ENCODE measurements around the gene BORCS8.
"Not testable (repeated sequence)": the region's sequence is repeated elsewhere in the genome, so short reads cannot be mapped to it uniquely, and the experiment has no call there.

The BORCS8 gene

GRCh38 chr19:19179548-19180441, 12.2 kb downstream of the BORCS8 start:
- no peak for DNase-seq

GRCh38 chr19:19176950-19177349, 15.0 kb downstream of the BORCS8 start:
- DNase-seq, result no peak

- not testable (repeated sequence) for DNase-seq
Observed at GRCh38 chr19:19173243-19173642, 18.7 kb downstream of the BORCS8 start.

- DNase-seq, result no peak
Observed at GRCh38 chr19:19171821-19172532, 20.0 kb downstream of the BORCS8 start.

- no peak for DNase-seq
Observed at GRCh38 chr19:19170873-19171672, 20.9 kb downstream of the BORCS8 start.

GRCh38 chr19:19170053-19170872, 21.7 kb downstream of the BORCS8 start, which contains the start of gene MEF2B:
Gene MEF2B (minus strand): TSS chr19:19170263. CDS start chr19:19150735, 19,528 bp downstream.
- no peak for DNase-seq

- DNase-seq, result no peak
Observed at GRCh38 chr19:19169236-19170052, 22.5 kb downstream of the BORCS8 start.

- DNase-seq, result no peak
Observed at GRCh38 chr19:19167612-19168011, 24.3 kb downstream of the BORCS8 start.

- no peak for DNase-seq
Observed at GRCh38 chr19:19165396-19165795, 26.6 kb downstream of the BORCS8 start.

- DNase-seq, result no peak
Observed at GRCh38 chr19:19162495-19162894, 29.5 kb downstream of the BORCS8 start.

- DNase-seq, result no peak
Observed at GRCh38 chr19:19160461-19161035, 31.4 kb downstream of the BORCS8 start.

GRCh38 chr19:19159534-19159933, 32.4 kb downstream of the BORCS8 start:
- no peak for DNase-seq

GRCh38 chr19:19157808-19158207, 34.1 kb downstream of the BORCS8 start:
- DNase-seq, result no peak

GRCh38 chr19:19155495-19156219, 36.3 kb downstream of the BORCS8 start:
- no peak for DNase-seq

- DNase-seq, result no peak
Observed at GRCh38 chr19:19154768-19155494, 37.0 kb downstream of the BORCS8 start.

- no peak for DNase-seq
Observed at GRCh38 chr19:19152668-19153384, 39.1 kb downstream of the BORCS8 start.

GRCh38 chr19:19151418-19151817, 40.5 kb downstream of the BORCS8 start:
- DNase-seq, result no peak

GRCh38 chr19:19149435-19149834, 42.5 kb downstream of the BORCS8 start:
- DNase-seq, result no peak

GRCh38 chr19:19148504-19148903, 43.4 kb downstream of the BORCS8 start:
- DNase-seq, result not testable (repeated sequence)
